GM04503 (cell line): ENCODE measurements around the gene TRMT44.
"Not testable (repeated sequence)": the region's sequence is repeated elsewhere in the genome, so short reads cannot be mapped to it uniquely, and the experiment has no call there.

Source experiments
- DNase-seq: peaks from one replicate; pipeline ENCODE4 v3.0.0-alpha.2; 2012; ENCODE audit warnings: low read depth

Gene TRMT44

DNA sequence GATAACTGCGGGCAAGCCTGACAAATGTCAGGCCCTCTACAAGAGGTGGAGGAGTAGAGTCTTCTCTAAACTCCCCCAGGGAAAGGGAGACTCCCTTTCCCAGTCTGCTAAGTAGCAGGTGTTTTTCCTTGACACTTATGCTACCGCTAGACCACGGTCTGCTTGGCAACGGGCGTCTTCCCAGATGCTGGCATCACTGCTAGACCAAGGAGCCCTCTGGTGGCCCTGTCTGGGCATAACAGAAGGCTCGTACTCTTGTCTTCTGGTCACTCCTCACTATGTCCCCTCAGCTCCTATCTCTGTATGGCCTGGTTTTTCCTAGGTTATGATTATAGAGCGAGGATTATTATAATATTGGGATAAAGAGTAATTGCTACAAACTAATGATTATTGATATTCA lies 33.7 kb upstream of the TRMT44 start:
- DNase-seq = not testable (repeated sequence)

- DNase-seq = no peak
Measured at GRCh38 chr4:8407316-8407715, 33.3 kb upstream of the TRMT44 start.

GRCh38 chr4:8407756-8408155 lies 32.8 kb upstream of the TRMT44 start:
- no peak for DNase-seq

- no peak for DNase-seq
Measured at GRCh38 chr4:8409264-8410065, 31.1 kb upstream of the TRMT44 start.

DNA sequence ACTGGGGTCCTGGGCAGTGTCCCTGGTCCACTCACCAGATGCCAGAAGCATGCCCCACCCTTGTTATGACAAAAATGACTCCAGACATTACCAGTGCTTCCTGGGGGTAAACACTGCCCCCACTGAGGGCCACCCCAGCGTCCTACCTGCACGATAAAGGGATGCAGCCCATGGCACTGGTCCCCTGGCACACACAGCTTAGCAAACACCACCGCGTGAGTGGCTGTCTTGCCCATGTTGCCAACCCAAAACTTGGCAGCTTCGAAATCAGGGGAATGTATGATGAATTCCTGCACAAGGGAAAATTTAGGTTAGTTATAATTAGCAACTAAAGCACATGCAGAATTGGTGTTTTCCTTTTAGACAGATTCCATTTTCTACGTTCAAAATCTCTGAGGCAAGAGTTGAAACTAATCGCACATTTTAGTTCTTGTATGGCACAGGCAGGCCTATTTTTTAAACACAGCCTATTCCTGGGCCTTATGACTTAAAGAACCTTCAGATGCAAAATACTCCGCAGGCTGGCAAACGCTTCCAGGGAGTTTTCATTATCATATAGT lies 30.4 kb upstream of the TRMT44 start:
- no peak for DNase-seq

- no peak for DNase-seq
Measured at GRCh38 chr4:8410641-8411271, 29.8 kb upstream of the TRMT44 start.

GRCh38 chr4:8411351-8412180 lies 29.0 kb upstream of the TRMT44 start:
- DNase-seq = no peak

GRCh38 chr4:8412288-8412687 lies 28.3 kb upstream of the TRMT44 start:
- DNase-seq = no peak

DNA sequence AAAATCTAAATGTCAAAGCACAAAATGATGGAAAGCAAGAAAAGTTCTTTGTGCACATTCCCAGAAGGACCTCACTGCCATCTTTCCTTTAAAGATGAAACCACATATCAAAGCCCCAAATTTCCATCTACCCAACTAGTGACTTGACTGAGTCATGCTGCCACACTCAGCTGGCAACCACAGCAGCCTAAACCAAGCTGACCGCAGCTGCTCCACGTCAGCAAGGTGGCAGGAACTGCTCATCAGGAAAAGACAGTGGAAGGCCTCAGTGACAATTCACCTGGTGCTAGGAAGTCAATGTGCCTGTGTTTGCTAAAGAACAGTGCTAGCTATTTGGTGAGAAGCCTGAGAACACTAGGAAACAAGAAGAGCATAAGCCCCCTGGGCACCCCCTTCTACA lies 26.2 kb upstream of the TRMT44 start:
- DNase-seq = no peak

GRCh38 chr4:8417071-8417614 lies 23.4 kb upstream of the TRMT44 start:
- no peak for DNase-seq

GRCh38 chr4:8419222-8420041 lies 21.1 kb upstream of the TRMT44 start:
- DNase-seq = no peak

DNA sequence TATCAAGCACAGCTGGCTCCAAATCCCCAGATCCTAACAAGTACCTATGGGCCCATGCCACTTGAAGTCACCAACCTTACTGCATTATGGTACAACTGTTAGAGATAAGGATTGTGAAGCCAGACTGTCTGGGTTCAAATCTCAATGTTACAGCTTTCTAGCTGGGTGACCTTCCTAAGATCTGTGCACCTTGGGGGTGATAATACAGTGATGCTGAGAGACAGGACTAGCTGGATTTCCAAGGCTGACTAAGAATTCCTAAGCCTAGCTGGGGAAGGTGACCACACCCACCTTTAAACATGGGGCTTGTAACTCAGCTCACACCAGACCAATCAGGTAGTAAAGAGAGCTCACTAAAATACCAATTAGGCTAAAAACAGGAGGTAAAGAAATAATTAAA lies 20.4 kb upstream of the TRMT44 start:
- not testable (repeated sequence) for DNase-seq

GRCh38 chr4:8422327-8422726 lies 18.2 kb upstream of the TRMT44 start:
- DNase-seq = no peak

- no peak for DNase-seq
Measured at GRCh38 chr4:8422786-8423185, 17.8 kb upstream of the TRMT44 start.

DNA sequence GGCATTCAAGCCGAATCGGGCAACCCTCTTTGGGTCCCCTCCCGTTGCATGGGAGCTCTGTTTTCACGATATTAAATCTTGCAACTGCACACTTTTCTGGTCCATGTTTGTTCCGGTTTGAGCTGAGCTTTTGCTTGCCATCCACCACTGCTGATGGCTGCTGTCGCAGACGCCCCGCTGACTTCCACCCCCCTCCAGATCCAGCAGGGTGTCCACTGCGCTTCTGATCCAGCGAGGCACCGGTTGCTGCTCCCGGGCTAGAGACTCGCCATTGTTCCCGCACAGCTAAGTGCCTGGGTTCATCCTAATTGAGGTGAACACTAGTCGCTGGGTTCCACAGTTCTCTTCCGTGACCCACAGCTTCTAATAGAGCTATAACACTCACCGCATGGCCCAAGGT lies 13.3 kb upstream of the TRMT44 start:
- no peak for DNase-seq

DNA sequence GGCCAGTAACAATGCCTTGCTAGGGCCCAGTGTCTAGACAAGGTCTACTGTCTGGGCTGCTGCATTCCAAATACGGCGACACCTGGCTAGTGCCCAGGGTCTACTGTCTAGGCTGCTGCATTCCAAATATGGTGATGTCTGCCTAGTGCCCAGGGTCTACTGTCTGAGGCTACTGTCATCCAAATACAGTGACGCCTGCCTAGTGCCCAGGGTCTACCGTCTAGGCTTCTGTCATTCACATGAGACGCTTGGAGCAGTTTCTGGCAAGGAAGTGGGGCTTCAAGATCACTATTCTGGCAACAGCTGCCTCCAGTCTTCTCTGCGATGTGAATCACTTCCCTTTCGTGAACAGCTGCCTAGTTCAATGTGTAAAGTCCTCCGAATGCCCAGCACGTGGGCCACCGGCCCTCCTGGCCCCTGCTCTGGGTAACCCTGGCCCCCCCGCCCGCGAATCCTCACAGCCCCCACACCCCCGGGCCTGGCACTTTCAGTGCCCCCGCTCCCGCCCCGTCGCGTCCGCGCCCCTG lies 12.8 kb upstream of the TRMT44 start:
- peak; percentile 27 for DNase-seq

DNA sequence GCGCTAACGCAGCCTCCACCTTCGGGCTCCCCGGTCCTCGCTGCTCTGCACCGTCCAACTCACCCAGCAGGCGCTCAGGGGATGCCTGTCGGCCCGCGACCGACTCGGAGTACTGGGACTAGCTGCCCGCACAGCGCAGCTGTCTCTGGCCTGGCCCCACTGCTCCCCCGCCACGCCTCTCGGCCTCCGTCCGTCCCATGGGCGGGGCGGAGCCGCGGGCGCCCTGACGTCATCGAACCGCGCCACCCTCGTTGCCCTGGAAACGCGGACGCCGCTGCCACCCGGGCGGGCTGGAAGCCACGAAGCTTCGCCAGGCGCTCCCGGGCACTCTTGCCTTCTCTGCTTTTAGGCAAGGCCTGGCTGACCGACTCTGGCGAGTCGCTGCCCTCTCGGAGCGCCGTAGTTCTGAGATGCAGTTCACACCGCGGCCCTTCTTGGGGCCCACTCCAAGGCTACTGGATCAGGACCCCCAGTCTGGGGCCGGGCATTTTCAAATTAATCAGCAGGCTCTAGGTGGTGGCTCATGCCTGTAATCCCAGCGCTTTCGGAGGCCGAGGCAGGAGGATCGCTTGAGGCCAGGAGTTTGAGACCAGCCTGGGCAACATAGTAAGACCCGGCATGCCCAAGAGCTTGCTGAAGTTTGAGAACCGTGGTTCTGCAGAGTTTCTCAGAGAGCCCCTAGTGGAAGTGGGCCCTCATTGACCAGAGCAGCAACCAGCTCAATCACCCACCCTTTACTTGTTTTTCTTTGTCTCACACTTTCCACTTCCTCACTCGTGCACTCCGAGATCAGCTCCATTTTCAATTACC lies 12.1 kb upstream of the TRMT44 start:
- DNase-seq = peak; percentile 29

DNA sequence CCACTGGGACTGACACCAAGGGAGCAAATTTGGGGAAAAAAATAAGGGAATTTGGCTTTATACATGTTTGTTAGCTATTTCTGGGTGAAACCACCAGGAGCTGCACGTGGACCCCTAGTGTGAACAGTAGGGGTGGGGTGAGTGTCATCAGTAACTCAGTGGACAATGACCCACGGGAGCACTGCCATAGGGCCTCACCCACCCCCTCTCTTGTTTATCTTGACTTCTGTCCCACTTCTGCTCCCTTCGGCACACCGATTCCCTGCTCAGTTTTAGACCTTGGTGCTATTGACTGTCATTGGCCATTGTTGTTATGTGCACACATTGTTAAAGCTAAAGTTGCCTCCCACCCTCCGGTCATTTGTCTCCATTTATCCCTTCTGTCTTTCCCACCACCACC lies 9.0 kb upstream of the TRMT44 start:
- DNase-seq = no peak

DNA sequence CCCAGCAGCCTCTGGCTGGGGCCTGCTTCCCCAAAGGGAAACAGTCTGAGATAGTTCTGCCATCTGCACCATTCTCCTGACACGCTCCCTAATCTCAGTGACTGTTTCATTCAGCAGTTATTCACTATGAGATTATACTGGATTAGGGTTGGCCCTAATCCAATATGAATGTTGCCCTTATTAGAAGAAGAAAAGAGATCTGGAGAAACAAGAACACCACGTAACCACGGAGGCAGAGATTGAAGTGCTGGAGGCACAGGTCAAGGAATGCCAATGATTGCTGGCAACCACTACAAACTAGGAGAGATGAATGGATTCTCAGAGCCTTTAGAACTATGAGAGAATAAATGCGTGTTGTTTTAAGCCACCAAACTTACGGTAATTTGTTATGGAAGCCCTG lies 7.4 kb upstream of the TRMT44 start:
- no peak for DNase-seq
